NCI-H82 treated with DMSO at 0.1 percent for 48 hours (cell line): Measurements from ENCODE around the gene CFAP100.

ENCODE experiments used
- DNase-seq: peaks from one replicate; lab custom pipeline; 2025; ENCODE audit not compliant: unreplicated experiment; lab: John Stamatoyannopoulos, UW

CFAP100 gene

DNA sequence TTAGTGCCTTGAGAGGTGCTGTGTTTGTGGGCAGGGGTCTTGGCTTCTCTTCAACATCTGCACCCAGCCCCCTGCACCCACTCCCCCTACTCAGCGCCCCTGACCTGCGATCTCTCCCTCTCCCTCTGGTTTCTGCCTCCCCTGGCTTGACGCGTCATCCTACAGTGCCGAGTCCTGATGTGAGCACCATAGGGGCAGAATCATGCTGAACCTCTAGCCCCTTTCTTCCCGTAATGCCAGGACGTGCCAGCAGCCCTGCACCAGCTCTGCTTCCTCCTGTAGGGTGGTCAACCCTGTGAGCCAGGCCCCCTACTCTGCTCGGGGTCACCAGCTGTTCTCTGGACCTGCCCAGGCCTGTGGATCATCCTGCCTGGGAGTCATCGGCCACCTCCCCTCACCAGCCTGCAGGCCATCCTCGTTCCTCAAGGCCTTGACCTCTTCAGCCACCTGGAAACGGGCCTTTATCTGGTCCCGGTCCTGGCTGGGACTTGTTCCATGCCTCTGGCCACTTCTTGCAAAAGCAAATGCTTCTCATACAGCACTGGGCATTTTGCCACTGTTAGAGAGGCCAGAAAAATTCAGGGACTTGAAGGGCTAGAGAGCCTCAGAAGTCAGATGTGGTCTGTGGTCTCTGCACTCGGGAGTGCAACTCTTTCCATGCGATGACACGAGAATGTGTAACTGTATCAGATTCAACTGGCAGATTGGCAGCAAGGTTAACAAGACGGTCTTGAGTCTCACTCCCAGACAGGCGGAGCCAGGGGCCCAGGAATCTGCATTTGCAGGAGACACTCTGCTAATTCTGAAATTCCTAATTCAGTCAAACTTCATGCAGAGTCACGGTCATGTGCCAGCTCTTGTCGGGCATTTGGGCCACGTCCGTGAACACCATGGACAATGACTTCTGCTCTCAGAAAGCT is 20.8 kb upstream of the CFAP100 start:
- DNase-seq = no peak

DNA sequence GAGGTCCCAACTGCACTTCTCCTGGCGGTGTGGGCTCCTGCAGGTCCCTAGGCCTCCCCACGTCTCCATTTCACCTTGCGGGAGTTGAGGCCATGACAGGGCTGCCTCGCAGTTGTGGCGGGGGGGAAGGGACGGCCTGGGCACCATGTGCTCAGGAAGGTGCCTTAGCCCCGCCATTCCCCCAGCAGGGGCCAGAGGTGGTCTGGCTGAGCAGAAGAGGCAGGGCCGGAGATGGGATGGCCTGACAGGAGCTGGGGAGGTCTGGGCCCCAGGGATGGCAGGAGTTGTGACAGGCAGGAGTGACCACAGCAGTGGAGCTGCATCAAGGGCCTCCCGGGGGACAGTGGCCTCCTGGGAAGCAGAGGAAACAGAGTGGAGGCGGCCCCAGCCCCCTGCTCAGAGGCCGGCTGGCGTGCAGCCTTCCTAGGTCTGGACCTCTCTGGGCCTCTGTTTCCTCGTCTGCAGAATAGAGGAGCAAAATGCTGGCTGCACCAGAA is 18.8 kb upstream of the CFAP100 start:
- no peak for DNase-seq

DNA sequence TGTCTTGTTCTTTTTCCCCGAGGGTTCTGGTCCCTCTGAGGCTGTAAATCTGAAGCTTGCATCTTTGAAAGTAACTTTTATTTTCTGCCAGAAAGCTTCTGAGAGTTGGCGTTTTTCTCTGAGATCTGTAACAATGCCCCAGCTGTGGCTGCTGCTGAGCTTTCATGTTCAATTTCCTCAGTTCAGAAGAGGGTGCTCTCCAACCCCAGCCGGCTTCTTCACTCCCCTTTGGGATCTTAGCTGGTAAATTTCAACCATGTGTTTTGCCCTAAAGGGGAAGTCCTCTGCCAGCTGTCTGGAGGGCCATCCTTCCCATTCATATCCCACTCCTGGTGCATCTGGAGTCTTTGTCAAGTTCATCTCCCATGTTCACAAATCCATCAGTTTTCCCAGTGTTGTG is 18.3 kb upstream of the CFAP100 start:
- no peak for DNase-seq

DNA sequence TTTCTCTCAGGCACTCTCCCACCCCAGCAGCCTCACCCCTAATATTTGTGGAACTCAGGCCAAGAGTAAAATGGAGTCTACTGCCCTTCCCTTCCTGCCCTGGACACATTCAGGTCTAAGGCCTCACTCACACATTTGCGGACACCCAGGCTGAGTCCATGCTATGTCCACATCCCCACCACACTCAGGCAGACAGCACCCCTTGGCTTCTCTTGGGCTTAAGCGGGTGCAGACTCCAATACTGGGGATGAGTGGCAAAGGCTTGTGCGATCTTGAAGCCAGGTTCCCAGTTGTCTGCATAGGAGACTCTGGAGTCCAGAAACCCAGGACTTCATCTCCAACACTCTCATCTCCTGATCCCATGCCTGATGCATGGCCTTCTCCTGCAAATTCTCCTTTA is 17.5 kb upstream of the CFAP100 start:
- DNase-seq = no peak

DNA sequence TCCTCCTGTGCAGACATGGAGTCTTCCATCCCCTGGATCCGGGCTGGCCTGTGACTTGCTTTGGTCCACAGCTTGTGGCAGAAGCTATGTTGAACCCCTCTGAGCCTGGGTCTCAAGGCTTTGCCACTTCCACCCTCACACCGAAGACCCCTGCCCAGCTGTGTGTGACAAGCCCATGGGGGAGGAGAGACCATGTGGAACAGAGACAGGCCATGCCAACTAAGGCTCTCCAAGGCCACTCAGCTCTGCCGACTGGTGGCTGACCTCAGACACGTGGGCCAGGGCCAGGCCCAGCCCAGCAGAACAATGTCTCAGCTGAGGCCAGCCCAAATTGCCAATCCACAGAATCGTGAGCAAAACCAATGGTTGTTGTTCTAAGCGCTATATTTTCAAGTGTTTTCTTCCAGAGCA is 16.4 kb upstream of the CFAP100 start:
- DNase-seq = no peak

DNA sequence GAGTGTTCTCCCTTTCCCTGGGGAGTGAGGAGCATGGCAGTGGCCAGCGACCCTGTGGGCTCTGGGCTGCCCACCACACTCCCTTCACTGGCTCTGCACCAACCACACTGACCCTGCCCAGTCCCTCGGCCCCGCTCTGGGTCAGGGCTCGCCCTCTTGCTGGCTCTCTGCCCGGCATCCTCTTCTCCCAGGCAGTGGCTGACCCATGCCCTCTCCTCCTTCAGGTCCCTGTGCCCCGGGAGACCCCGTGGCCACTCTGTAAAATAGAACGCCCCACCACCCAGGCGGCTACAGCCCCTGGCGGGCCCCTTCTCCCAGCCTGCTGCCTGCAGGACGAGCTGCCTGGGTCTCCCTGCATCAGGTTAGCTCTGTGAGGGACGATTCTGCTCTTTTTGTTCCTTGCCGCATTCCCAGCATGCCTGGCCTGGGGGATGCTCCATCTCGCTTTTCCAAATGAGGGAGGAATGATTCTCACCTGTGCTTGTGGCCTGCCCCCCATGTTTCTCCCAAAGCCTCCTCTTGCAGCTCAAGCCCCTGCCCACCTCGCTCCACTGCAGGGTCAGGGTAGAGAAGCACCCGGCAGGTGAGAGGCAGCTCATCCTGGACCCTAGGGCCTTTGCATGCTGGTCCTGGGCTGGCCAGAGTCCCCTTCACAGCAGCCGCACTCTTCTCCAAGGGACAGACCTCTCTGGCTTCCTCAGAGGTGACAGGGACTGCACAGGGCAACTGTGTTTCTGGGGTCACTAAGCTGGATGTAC is 14.5 kb upstream of the CFAP100 start:
- DNase-seq = no peak

DNA sequence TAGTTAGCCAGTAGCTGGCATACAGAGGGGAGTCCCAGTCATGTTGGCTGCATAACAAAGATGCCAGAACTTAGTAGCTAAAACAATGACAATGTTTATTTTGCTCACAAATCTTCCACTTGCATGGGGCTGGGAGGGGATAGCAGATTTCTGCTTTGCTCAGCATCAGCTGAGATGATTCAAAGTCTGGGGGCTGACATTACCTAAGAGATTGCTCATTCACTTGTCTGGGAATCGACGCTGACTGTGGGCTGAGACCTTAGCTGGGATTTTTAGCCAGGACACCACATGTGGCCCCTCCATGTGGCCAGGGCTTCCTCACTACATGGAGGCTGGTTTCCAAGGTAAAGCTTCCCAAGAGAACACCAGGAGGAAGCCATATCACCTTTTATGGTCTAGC is 12.7 kb upstream of the CFAP100 start:
- DNase-seq = no peak

DNA sequence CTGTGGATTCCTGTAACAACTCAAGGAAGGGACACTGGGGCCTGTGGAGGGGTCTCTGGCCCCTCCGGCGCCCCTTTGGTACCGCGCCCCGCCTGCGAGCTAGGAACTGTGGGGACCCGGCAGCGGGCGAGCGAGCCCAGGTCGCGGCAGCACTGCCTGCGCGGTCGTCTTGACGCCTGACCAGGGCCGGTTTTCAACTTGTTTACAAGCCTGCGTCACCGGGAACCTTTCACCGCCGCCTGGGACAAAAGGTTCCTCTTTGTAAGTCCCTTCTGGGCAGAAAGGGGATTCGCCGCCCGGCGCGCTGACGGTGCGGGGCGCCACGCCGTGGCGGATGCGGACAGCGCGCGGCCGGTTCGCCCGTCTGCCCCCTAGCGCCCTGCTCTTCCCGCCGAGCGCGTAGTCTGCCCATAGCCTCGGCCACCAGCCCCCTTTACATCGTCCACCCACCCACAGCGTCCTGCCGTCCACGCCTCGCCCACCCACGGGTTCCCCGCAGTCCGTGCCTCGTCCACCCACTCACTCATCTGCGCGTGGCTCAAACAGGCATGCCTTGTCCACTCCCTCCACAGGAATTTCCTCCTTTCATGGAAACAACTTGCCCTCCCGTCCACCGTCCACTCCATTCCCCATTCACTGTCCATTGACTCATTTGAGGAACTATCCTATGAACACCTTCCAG is 5.5 kb upstream of the CFAP100 start:
- DNase-seq = peak; percentile 11

DNA sequence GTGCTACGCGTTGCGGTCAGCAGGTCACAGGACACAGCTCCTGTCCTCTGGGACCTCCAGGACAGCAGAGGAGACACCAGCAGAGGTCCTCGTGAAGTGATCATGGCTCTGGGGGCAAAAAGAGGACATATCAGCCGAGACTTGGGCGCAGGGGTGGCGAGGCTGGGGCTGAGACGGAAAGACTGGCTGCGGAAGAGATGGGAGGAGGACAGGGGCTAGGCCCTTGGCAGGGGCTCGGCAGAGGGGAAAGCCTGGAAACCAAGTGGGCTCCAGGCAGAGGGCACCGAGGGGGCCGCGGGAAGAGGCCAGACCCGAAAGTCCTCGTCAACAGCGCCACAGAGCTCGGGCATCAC is 4.9 kb upstream of the CFAP100 start:
- no peak for DNase-seq

DNA sequence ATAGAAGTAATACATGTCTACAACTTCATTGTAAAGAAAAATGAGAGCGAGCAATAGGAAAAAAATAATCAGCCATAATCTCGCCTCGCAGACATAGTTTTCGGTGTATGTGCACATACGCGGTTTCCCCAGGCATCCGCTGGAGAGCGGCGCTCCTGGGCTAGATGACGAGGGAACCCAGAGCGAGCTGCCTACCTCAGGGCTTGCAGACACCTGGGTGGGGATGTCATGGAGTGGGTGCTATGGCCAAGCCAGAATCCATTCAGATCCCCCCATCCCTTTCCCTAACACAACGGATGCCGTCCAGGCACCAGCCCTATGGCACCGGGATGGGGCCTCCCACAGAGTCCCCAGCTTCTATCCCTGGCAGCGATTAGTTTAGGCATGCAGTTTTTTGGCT is 4.5 kb upstream of the CFAP100 start:
- DNase-seq = no peak

DNA sequence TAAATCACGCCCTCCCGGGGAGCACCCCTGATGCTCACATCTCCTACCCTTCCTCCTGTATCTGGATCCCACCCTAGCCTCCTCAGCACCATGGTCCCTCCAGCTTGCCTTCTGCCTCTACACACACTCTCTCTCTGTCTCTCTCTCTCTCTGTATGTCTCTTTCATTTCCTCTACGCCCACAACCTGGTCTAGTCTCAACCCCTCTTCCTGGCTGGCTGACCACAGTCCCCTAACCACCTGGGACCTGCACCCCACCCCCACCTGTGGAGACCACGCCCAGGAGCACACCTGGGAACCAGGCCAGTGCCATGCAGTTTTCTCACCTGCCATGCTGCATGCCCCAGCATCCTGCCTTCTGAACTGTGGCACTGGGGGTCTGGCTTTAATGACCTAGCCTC is 4.0 kb upstream of the CFAP100 start:
- DNase-seq = no peak

DNA sequence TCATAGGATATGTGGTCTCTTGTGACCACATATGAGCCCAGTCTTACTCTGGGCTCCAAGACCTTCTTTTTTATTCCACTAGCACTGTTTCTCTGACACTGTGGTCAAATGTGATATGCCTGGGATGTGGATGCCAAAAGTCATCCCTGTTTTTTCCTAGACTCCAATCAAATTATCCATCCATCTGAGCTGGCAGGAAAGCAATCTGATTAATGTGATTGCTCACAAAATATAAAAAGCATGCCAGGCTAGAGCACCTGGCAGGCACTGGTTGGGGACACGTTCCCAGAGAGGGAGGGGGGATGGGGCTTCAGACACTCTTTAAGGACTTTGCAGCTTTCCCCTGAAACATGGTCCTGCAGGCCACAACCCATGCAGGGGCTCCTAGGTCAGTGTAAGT is 3.1 kb upstream of the CFAP100 start:
- no peak for DNase-seq

DNA sequence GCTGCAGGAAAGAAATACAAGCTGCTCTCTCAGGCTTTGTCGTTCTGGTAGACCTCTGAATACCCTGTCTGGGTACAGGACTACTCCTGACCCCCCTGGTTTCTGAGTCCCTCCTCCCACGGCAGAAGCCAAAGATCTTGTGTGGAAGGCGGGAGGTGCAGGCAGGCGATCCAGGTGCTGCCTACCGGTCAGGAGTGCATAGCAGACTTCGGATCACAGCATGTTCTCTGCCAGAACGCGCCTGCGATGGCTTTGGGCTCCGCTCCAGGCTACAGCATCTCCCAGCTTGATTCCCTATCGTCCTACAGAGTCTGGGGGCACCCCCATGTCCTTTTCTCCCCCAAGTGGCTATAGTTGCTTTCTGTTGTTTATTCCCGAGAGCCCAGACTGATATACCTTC is 2.5 kb upstream of the CFAP100 start:
- DNase-seq = no peak

DNA sequence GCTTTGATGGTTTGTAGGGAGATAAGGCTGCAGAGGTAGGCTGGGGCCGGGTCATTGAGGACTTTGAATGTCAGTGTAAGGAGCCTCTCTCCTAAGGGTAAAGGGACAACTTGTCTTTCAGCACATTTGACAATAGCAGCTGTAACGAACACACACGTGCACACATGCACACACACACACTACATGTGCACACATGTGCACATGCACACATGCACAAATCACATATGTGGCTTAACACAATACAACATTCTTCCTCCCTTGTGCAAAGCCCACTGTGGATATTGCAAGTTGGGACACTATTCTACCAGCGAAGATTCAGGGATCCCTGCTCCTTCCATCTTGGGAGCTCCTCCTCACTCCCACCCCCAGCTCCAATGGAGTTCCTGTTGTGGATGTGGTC is 1.1 kb upstream of the CFAP100 start:
- no peak for DNase-seq

DNA sequence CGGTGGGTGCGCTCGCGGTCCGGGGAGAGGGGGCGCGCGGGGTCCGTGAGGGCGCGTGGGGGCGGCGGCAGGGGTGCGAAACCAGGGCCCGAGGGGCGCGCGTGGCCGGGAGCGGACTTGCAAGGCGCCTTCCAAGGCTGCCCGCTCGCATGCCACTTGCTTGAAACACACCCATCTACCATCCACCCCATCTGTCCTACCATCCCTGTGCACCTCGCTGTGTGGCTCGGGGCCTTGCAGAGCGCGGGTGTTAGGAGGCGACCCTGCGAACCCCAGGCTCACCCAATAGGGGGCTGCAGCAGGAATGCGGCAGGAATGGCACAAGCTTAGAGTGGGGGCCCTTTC is 240 bp downstream of the CFAP100 start:
- DNase-seq = no peak

DNA sequence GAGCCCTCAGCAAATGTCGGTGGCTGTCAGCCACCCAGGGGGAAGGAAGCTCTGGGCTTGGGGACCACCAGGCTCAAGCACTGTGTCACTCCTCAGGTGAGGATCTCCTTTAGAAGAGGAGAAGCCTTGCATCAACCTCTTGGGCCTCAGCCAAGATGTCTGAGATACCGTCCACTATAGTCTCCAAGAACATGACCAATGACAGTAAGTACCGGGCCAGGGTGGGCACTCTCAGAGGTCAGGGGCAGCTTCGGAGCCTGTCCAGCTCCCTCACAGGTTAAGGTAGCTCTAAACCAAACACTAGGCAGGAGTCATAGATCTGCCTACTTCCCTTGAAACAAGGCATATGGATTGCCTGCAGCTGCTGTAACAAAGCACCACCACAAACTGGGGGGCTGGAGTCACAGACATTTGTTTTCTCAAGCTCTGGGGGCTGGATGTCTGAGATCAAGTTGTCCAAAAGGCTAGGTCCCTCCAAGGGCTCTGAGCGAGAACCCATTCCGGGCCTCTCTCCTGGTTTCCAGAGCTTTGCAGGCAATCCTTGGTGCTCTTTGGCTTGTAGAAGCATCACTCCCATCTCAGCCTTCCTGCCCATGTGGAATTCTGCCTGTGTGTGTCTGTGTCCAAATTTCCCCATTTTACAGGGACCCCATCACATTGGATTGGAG is 1.3 kb downstream of the CFAP100 start:
- no peak for DNase-seq

DNA sequence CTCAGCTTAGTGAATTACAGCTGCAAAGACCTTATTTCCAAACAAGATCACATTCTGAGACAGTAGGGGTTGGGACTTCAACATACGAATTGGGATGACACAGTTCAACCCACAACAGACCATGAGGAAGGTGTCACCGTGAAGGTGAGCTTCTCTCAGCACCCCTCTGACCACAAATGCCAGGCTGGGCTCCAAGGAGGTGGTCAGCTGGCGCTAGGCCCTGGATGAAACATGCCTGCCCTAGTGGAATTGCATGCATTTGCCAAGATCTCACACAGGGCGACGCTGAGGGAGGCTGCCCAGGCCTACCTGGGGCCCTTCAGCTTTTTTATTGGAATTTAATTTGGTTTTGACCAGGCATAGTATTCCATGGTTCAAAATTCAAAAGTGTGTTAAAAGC is 1.8 kb downstream of the CFAP100 start:
- DNase-seq = no peak

DNA sequence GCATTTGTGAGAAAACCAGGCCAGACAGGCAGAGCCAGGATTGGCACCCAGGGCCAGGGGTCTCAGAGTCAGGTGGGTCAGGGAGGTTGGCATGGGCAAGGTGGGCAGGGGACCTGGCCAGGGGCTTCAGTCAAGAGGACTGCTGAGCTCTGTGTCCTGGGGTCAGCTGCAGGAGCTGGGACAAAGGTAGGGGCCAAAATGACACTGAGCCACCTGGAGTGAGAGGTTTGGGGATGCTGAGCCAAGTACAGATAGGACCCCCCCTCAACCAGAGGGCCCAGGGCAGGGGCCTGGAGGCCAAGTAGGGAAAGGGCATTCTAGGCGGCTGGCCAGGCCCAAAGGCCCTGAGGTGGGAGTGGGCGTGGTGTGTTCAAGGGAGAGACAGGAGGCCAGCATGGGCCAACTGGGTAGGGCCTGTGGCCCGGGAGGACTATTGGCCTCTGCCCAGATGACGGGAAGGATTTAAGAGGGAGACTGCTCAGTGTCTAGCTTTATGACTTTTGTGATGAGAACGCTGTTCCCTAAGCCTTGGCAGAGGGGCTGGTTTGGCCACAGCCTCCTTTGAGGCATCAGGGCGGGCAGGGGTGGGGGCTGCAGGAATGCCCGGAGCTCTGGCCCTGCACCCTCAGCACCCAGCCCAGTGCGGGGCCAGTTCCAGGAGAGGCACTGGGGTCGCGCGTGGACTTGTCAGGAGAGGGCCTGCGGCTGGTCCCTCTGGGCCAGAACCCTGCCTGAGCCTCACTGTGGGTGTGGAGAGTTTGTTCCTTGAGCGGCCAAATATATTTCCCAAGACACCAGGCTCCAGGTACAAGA is 3.1 kb downstream of the CFAP100 start:
- DNase-seq = no peak

DNA sequence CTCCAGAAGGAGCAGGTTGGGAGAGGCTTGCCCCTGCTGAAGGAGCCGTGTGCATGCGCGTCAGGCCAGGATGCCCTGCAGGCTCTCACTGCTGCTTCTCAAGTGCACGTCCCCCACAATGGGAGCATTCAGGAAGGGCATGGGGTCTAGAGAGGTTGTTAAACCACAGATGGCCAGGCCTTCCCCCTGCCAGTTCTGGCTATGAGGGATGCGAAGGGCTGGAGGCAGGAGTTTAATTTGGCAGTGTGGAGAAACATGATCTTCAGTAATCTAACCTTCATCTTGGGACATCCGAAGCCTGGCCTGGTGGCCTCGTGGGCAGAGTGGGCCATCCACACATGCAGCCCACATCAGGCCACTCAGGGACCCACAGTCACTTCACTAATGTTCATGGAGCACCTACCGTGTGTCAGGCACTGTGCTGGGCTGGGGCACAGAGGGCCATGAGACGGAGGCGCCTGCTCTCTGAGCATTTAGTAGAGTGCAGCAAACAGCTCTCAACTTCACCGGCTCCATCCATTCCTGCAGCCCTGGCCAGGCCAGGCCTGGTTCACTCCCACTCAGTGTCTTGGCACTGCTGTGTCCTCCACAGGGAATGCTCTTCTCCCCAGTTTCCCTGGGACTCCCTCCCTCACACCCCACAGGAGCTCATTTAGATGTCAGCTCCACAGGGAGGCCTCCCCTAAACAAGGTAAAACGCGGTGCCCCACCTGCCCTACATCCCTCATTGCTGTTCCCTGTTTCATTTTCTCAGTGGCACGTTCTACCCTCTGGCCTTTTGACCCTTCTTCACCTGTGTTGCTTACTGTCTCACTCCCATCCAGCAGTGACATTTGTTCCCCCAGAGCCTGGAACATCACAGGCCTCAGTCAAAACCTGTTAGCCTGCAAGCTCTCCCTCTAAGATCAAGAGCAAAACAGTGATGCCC is 4.0 kb downstream of the CFAP100 start:
- DNase-seq = no peak
